GM13977 (cell line): Measurements from ENCODE around the gene FBRSL1.
A peak's percentile ranks its signal among the peaks of the same experiment; 100 is the strongest.

Experiments
- DNase-seq: peaks from one replicate; pipeline ENCODE4 v3.0.0; 2012; ENCODE audit warnings: low spot score
- in situ Hi-C: fragments of 300-500 bp; cut with MboI; formaldehyde crosslinking; loops from one replicate; pipeline ENCODE4 v1.12.0; 2022; ENCODE audit warnings: low sequenced_read_pairs, low pct_unique_long_range_greater_than_20kb, mixed read lengths, inconsistent platforms; ENCODE audit not compliant: unreplicated experiment
- TF ChIP-seq, protein P1 (sequence below): IDR thresholded peaks from 2 replicates; pipeline ENCODE4 v1.5.1; 2012; ENCODE audit warnings: mild to moderate bottlenecking, control low read depth; ENCODE audit not compliant: insufficient read depth; ENCODE audit errors: extremely low read depth, missing control alignments

Gene FBRSL1

GRCh38 chr12:132556801-132557200 is 66.8 kb downstream of the FBRSL1 start:
- in situ Hi-C loops = no loop called here
- no peak for DNase-seq
- TF ChIP-seq, protein P1, sequence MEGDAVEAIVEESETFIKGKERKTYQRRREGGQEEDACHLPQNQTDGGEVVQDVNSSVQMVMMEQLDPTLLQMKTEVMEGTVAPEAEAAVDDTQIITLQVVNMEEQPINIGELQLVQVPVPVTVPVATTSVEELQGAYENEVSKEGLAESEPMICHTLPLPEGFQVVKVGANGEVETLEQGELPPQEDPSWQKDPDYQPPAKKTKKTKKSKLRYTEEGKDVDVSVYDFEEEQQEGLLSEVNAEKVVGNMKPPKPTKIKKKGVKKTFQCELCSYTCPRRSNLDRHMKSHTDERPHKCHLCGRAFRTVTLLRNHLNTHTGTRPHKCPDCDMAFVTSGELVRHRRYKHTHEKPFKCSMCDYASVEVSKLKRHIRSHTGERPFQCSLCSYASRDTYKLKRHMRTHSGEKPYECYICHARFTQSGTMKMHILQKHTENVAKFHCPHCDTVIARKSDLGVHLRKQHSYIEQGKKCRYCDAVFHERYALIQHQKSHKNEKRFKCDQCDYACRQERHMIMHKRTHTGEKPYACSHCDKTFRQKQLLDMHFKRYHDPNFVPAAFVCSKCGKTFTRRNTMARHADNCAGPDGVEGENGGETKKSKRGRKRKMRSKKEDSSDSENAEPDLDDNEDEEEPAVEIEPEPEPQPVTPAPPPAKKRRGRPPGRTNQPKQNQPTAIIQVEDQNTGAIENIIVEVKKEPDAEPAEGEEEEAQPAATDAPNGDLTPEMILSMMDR = no peak

GRCh38 chr12:132557291-132558015 is 67.5 kb downstream of the FBRSL1 start:
- TF ChIP-seq, protein P1 = no peak
- in situ Hi-C loops = no loop called here
- DNase-seq = no peak

- TF ChIP-seq, protein P1 = no peak
- DNase-seq = no peak
- in situ Hi-C loops = no loop called here
These were observed 68.3 kb downstream of the FBRSL1 start for GRCh38 chr12:132558042-132558856.

DNA sequence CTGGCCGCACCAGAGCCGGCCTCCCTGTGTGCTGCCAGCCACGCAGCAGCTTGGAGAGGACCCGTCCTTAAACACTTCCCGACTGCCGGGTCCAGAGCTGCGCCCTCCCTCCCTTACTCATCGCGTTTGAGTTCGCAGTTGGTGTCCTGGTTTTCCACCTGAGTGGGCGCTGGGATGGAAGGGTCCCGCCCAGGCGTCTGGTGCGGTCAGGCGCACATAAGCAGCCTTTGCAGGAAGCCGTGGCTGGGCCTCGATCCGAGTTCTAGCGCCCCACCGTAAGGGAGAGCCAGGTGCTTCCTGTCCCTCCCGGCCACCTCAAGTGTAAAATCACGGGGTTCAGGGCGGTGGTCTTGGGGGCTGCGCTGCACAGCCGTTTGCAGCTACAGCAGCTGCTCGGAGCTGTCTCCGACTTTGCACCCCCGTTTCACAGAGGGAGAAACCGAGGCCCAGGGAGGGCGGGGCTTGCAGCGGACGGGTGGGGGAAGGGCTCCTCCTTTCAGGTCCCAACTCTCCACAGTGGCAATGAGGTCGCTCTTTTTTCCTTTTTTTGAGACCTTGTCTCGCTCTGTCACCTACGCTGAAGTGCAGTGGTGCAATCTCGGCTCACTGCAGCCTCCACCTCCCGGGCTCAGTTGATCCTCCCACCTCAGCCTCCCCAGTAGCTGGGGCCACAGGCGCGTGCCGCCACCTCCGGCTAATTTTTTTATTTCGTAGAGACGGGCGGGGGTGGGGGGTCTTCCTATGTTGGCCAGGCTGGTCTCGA is 69.1 kb downstream of the FBRSL1 start:
- in situ Hi-C loops = no loop called here
- TF ChIP-seq, protein P1 = no peak
- DNase-seq = peak; percentile 72

DNA sequence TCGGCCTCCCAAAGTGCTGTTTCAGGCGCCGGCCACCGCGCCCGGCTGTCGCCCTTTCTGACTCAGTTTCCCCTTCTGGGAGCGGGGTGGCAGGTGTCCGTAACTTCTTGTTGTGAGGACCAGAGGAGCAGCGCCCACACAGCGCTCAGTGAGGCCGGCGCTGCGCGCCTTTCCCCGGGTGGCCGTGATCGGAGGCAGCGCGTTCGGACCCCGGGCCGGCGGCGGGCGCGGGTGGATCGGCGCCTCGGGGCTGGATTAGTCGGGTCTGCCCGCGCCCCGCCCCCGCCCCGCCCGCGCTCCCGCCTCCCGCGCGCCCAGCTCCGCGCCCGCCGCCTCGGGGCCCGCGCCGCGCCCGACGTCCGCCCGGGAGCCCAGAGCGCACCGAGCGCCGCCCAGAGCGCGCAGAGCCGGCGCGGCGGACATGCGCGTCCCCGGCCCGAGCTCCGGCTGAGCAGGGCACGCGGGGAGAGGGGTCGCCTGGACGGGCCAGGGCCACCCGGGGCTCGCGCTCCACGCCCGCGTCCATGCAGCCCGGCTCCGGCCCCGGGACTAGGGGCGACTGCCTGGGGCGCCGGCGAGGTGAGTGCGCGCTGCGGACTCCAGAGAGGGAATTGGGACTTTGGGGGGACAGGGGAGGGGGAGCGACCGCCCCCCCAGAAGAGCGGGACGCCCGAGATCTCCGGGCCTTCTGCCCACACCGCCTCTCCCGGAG is 69.9 kb downstream of the FBRSL1 start:
- peak; percentile 95 for DNase-seq
- TF ChIP-seq, protein P1 = no peak
- in situ Hi-C loops = no loop called here

GRCh38 chr12:132560364-132560613 is 70.3 kb downstream of the FBRSL1 start:
- in situ Hi-C loops = no loop called here
- DNase-seq = peak; percentile 74
- TF ChIP-seq, protein P1 = no peak
